Muscle layer of duodenum (tissue), 2 donors: ENCODE results near the gene DDX6.
"Not testable (repeated sequence)": the region's sequence is repeated elsewhere in the genome, so short reads cannot be mapped to it uniquely, and the experiment has no call there.

Experiments used
- H3K27ac ChIP-seq: one replicate; pipeline ENCODE4 v1.7.0; 2013; ENCODE audit warnings: mild to moderate bottlenecking, low read length
- H3K27me3 ChIP-seq: one replicate; pipeline ENCODE4 v1.7.0; 2013; ENCODE audit warnings: low read depth, mild to moderate bottlenecking, control low read depth, low read length
- H3K36me3 ChIP-seq, 2 donors: one replicate each; pipeline ENCODE4 v1.7.0; 2013; ENCODE audit warnings: low read length in 2 of 2, control low read depth in 1 of 2, mild to moderate bottlenecking in 1 of 2; ENCODE audit not compliant: insufficient read depth in 2 of 2, control insufficient read depth in 1 of 2
- H3K4me1 ChIP-seq, 2 donors: one replicate each; pipeline ENCODE4 v1.7.0; 2013; ENCODE audit warnings: low read length in 2 of 2, mild to moderate bottlenecking in 2 of 2, control low read depth in 1 of 2, moderate library complexity in 1 of 2; ENCODE audit not compliant: insufficient read depth in 2 of 2, control insufficient read depth in 1 of 2
- H3K4me3 ChIP-seq, 2 donors: one replicate each; pipeline ENCODE4 v1.7.0; 2013; ENCODE audit warnings: low read length in 2 of 2, low read depth in 1 of 2, mild to moderate bottlenecking in 1 of 2
- H3K9me3 ChIP-seq, 2 donors: one replicate each; pipeline ENCODE4 v1.7.0; 2013; ENCODE audit warnings: low read length in 2 of 2, control low read depth in 1 of 2, mild to moderate bottlenecking in 1 of 2; ENCODE audit not compliant: control insufficient read depth in 1 of 2
- donor health status: healthy.

The DDX6 gene

GRCh38 chr11:118734031-118734430 is 56.9 kb downstream of the DDX6 start:
- Histone ChIP-seq H3K9me3 (no peaks in the 10 kb centered on the region), H3K4me3 (no peak overlapping the region), H3K27me3 (no peaks in the 10 kb centered on the region), H3K27ac (no peak overlapping the region), H3K4me1 (no peaks in the 10 kb centered on the region), H3K36me3 (no peaks in the 10 kb centered on the region)

- H3K36me3 ChIP-seq, H3K4me3 ChIP-seq, H3K4me1 ChIP-seq, H3K9me3 ChIP-seq, H3K27me3 ChIP-seq, H3K27ac ChIP-seq: not testable (repeated sequence)
Measured at GRCh38 chr11:118729753-118730152, 61.2 kb downstream of the DDX6 start.

GRCh38 chr11:118728112-118728511 is 62.9 kb downstream of the DDX6 start:
- H3K27ac ChIP-seq, H3K9me3 ChIP-seq, H3K36me3 ChIP-seq, H3K4me3 ChIP-seq, H3K27me3 ChIP-seq, H3K4me1 ChIP-seq: not testable (repeated sequence)

GRCh38 chr11:118727721-118728066 is 63.3 kb downstream of the DDX6 start:
- H3K36me3 ChIP-seq, H3K27ac ChIP-seq, H3K27me3 ChIP-seq, H3K9me3 ChIP-seq, H3K4me1 ChIP-seq, H3K4me3 ChIP-seq: not testable (repeated sequence)

DNA sequence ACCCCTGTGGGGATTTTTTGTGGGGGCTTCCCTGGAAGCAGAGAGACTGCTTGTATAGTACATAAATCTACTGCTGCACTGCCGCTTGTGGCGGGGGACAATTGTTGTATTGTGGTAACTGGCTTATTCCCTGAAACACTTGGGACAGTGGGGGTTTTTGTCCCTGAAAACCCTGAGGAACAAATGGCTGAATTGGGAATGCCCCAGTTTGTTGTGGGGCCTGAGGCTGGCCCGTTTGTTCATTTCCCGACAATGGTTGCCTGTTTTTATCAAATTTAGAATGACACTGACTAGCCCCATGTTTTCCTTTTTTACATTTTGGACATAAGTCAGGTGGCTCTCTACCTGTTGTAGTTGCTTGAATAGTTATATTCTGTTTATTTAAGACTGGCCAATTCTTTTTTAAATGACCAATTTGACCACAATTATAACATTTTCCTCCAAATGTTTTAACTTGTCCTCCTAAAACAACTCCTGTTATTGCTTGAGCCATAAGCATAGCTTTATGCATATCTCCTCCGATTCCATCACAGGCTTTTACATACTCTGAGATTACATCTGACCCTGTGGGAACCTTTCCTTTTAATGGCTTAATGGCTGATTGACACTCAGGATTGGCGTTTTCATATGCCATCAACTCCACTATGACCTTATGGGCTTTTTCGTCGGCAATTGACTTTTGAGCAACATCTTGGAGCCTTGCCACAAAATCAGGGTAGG is 63.8 kb downstream of the DDX6 start:
- H3K9me3 ChIP-seq, H3K36me3 ChIP-seq, H3K27ac ChIP-seq: not testable (repeated sequence)

DNA sequence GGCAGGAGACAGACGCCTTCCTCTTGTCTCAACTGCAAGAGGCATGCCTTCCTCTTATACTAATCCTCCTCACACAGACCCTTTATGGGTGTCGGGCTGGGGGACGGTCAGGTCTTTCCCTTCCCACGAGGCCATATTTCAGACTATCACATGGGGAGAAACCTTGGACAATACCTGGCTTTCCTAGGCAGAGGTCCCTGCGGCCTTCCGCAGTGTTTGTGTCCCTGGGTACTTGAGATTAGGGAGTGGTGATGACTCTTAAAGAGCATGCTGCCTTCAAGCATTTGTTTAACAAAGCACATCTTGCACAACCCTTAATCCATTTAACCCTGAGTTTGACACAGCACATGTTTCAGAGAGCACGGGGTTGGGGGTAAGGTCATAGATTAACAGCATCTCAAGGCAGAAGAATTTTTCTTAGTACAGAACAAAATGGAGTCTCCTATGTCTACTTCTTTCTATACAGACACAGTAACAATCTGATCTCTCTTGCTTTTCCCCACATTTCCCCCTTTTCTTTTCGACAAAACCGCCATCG is 69.4 kb downstream of the DDX6 start:
- H3K36me3 ChIP-seq, H3K9me3 ChIP-seq, H3K4me3 ChIP-seq, H3K4me1 ChIP-seq, H3K27ac ChIP-seq, H3K27me3 ChIP-seq: not testable (repeated sequence)

More for the DNA sequence above, 63.8 kb downstream of the DDX6 start:
- H3K4me1 ChIP-seq, H3K27me3 ChIP-seq, H3K4me3 ChIP-seq: not testable (repeated sequence)

- not testable (repeated sequence) for H3K4me1 ChIP-seq, H3K4me3 ChIP-seq, H3K36me3 ChIP-seq, H3K9me3 ChIP-seq, H3K27me3 ChIP-seq, H3K27ac ChIP-seq
Measured at GRCh38 chr11:118720740-118721139, 70.2 kb downstream of the DDX6 start.

GRCh38 chr11:118720078-118720477 is 70.9 kb downstream of the DDX6 start:
- H3K27ac ChIP-seq, H3K4me1 ChIP-seq, H3K27me3 ChIP-seq, H3K4me3 ChIP-seq, H3K36me3 ChIP-seq, H3K9me3 ChIP-seq: not testable (repeated sequence)

GRCh38 chr11:118718562-118718961 is 72.4 kb downstream of the DDX6 start:
- H3K4me3 ChIP-seq, H3K4me1 ChIP-seq, H3K36me3 ChIP-seq, H3K9me3 ChIP-seq, H3K27ac ChIP-seq, H3K27me3 ChIP-seq: not testable (repeated sequence)

DNA sequence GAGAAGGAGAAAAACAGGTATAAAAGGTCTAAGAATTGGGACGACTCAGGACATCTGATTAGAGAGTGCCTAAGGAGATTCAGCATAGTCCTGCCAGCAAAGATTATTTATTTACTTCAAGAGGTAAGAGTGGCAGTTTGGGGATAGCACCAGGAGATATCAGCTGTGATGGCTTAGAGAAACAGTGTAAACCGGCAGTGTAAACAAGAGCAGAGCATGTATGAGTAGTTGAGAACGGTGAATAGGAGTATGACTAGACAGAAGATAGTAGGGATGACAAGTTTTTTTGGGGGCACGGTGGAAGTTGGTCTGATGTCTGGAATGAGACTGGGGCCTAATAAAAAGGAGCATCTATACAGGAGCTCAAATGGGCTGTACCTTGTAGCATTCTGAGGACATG is 73.2 kb downstream of the DDX6 start:
- H3K4me1 ChIP-seq = not testable (repeated sequence)

GRCh38 chr11:118717221-118717620 is 73.7 kb downstream of the DDX6 start:
- H3K9me3 ChIP-seq, H3K4me3 ChIP-seq: not testable (repeated sequence)

More for the DNA sequence above, 73.2 kb downstream of the DDX6 start:
- H3K27me3 ChIP-seq, H3K27ac ChIP-seq, H3K36me3 ChIP-seq, H3K9me3 ChIP-seq, H3K4me3 ChIP-seq: not testable (repeated sequence)

DNA sequence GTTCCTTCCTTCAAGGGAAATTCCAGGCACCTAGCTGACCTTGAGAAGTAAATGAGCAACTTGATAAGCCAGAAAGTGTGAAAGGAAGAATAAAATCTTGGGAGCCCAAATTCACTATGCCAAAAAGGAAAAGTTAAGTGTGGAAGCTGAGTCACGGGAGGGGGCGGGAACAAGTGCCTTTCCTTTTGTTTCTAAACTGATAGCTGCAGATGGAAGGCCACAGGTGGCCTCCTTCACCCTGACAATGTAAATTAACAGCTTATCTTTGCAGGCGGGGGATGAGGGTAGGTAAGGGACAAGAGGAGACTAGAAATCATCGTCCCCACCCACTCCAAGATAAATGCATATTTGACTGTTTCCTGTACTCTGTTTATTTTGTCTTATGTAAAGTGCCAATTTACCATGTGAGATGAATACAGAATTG is 75.1 kb downstream of the DDX6 start:
- Histone ChIP-seq H3K36me3 (no peaks in the 10 kb centered on the region), H3K9me3 (no peaks in the 10 kb centered on the region), H3K27ac (no peak overlapping the region), H3K27me3 (no peaks in the 10 kb centered on the region), H3K4me3 (no peak overlapping the region), H3K4me1 (no peaks in the 10 kb centered on the region)

More at GRCh38 chr11:118717221-118717620, 73.7 kb downstream of the DDX6 start:
- not testable (repeated sequence) for H3K36me3 ChIP-seq, H3K27ac ChIP-seq, H3K27me3 ChIP-seq, H3K4me1 ChIP-seq
